ENCODE results near the gene HSD11B2. TPM values are rescaled to one million over a fixed set of nuclear protein-coding genes. Genes with fewer than 3 reads are reported as not detected.

The HSD11B2 gene
- total and polyA plus RNA-seq, 5 donors from 2014 or later = not detected

- Histone ChIP-seq H3K27me3 (ENCODE audit: control insufficient read depth, insufficient read depth, low read length) (no peaks in the 10 kb centered on the region), H3K9me3 (ENCODE audit: control insufficient read depth in 2 of 2, low read length in 2 of 2) (no peaks in the 10 kb centered on the region), H3K36me3 (ENCODE audit: control insufficient read depth, insufficient read depth, low read length) (peaks cover 7% of the 10 kb centered on the region), H3K27ac (ENCODE audit: insufficient read depth, low read length, poor library complexity, severe bottlenecking) (no peak overlapping the region), H3K4me3 (ENCODE audit: low read depth, low read length) (no peak overlapping the region), H3K4me1 (ENCODE audit: control insufficient read depth, insufficient read depth, low read length, poor library complexity, severe bottlenecking) (peaks cover 3% of the 10 kb centered on the region)
- Mint-ChIP-seq H3K27ac (peak overlapping the region in 2 of 3 donors; percentile 17 to 59), H3K9me3 (no peaks in the 10 kb centered on the region), H3K4me3 (no peak overlapping the region), H3K36me3 (no peaks in the 10 kb centered on the region), H3K27me3 (no peaks in the 10 kb centered on the region), H3K4me1 (peaks cover 0 to 40% (median 5%) of the 10 kb centered on the region in 4 donors)
- ATAC-seq (ENCODE audit: low read depth in 2 of 2) (no peak), DNase-seq (no peak)
These were observed 30.8 kb downstream of the HSD11B2 start for GRCh38 chr16:67461600-67462278.

GRCh38 chr16:67462279-67462655, 31.3 kb downstream of the HSD11B2 start:
- H3K27ac ChIP-seq (ENCODE audit: insufficient read depth, low read length, poor library complexity, severe bottlenecking) = no peak overlapping the region
- H3K27ac Mint-ChIP-seq = no peak overlapping the region
- peaks cover 0 to 39% (median 5%) of the 10 kb centered on the region in 4 donors for H3K4me1 Mint-ChIP-seq

GRCh38 chr16:67463059-67463458, 32.1 kb downstream of the HSD11B2 start:
- no peak overlapping the region for H3K27ac Mint-ChIP-seq

More at GRCh38 chr16:67462279-67462655, 31.3 kb downstream of the HSD11B2 start:
- no peak overlapping the region for H3K4me3 Mint-ChIP-seq
- no peaks in the 10 kb centered on the region for H3K36me3 Mint-ChIP-seq
- DNase-seq (no peak), ATAC-seq (ENCODE audit: low read depth in 2 of 2) (no peak)
- Histone ChIP-seq H3K4me3 (ENCODE audit: low read depth, low read length) (no peak overlapping the region), H3K4me1 (ENCODE audit: control insufficient read depth, insufficient read depth, low read length, poor library complexity, severe bottlenecking) (peaks cover 3% of the 10 kb centered on the region), H3K36me3 (ENCODE audit: control insufficient read depth, insufficient read depth, low read length) (peaks cover 7% of the 10 kb centered on the region), H3K9me3 (ENCODE audit: control insufficient read depth in 2 of 2, low read length in 2 of 2) (no peaks in the 10 kb centered on the region), H3K27me3 (ENCODE audit: control insufficient read depth, insufficient read depth, low read length) (no peaks in the 10 kb centered on the region)
- no peaks in the 10 kb centered on the region for H3K27me3 Mint-ChIP-seq
- H3K9me3 Mint-ChIP-seq = no peaks in the 10 kb centered on the region

GRCh38 chr16:67463691-67464090, 32.8 kb downstream of the HSD11B2 start:
- Histone ChIP-seq H3K27ac (ENCODE audit: insufficient read depth, low read length, poor library complexity, severe bottlenecking) (no peak overlapping the region), H3K27me3 (ENCODE audit: control insufficient read depth, insufficient read depth, low read length) (no peaks in the 10 kb centered on the region), H3K4me1 (ENCODE audit: control insufficient read depth, insufficient read depth, low read length, poor library complexity, severe bottlenecking) (peaks cover 3% of the 10 kb centered on the region), H3K36me3 (ENCODE audit: control insufficient read depth, insufficient read depth, low read length) (peaks cover 7% of the 10 kb centered on the region), H3K9me3 (ENCODE audit: control insufficient read depth in 2 of 2, low read length in 2 of 2) (no peaks in the 10 kb centered on the region), H3K4me3 (ENCODE audit: low read depth, low read length) (no peak overlapping the region)
- Mint-ChIP-seq H3K4me1 (peaks cover 0 to 50% (median 12%) of the 10 kb centered on the region in 4 donors), H3K4me3 (no peak overlapping the region), H3K36me3 (no peaks in the 10 kb centered on the region), H3K27me3 (no peaks in the 10 kb centered on the region), H3K9me3 (no peaks in the 10 kb centered on the region), H3K27ac (peak overlapping the region in 1 of 3 donors; percentile 69)
- no peak for ATAC-seq (ENCODE audit: low read depth in 2 of 2)
- DNase-seq = no peak

More at GRCh38 chr16:67463059-67463458, 32.1 kb downstream of the HSD11B2 start:
- Mint-ChIP-seq H3K4me1 (peaks cover 0 to 46% (median 9%) of the 10 kb centered on the region in 4 donors), H3K4me3 (no peak overlapping the region), H3K27me3 (no peaks in the 10 kb centered on the region), H3K9me3 (no peaks in the 10 kb centered on the region), H3K36me3 (no peaks in the 10 kb centered on the region)
- H3K4me3 ChIP-seq (ENCODE audit: low read depth, low read length) = no peak overlapping the region
- H3K4me1 ChIP-seq (ENCODE audit: control insufficient read depth, insufficient read depth, low read length, poor library complexity, severe bottlenecking) = peaks cover 3% of the 10 kb centered on the region
- peaks cover 7% of the 10 kb centered on the region for H3K36me3 ChIP-seq (ENCODE audit: control insufficient read depth, insufficient read depth, low read length)
- DNase-seq = no peak
- H3K27me3 ChIP-seq (ENCODE audit: control insufficient read depth, insufficient read depth, low read length) = no peaks in the 10 kb centered on the region
- H3K9me3 ChIP-seq (ENCODE audit: control insufficient read depth in 2 of 2, low read length in 2 of 2) = no peaks in the 10 kb centered on the region
- H3K27ac ChIP-seq (ENCODE audit: insufficient read depth, low read length, poor library complexity, severe bottlenecking) = no peak overlapping the region
- ATAC-seq (ENCODE audit: low read depth in 2 of 2) = no peak

GRCh38 chr16:67464565-67464964, 33.6 kb downstream of the HSD11B2 start:
- no peak overlapping the region for H3K27ac ChIP-seq (ENCODE audit: insufficient read depth, low read length, poor library complexity, severe bottlenecking)
- ATAC-seq (ENCODE audit: low read depth in 2 of 2) = no peak

GRCh38 chr16:67466581-67466980, 35.7 kb downstream of the HSD11B2 start:
- Mint-ChIP-seq H3K27ac (peak overlapping the region in 2 of 3 donors; percentile 59 to 72), H3K36me3 (no peaks in the 10 kb centered on the region), H3K27me3 (no peaks in the 10 kb centered on the region), H3K4me3 (no peak overlapping the region), H3K4me1 (peaks cover 6 to 46% (median 21%) of the 10 kb centered on the region in 4 donors), H3K9me3 (no peaks in the 10 kb centered on the region)
- Histone ChIP-seq H3K9me3 (ENCODE audit: control insufficient read depth in 2 of 2, low read length in 2 of 2) (no peaks in the 10 kb centered on the region), H3K27ac (ENCODE audit: insufficient read depth, low read length, poor library complexity, severe bottlenecking) (no peak overlapping the region), H3K4me1 (ENCODE audit: control insufficient read depth, insufficient read depth, low read length, poor library complexity, severe bottlenecking) (peaks cover 3% of the 10 kb centered on the region), H3K4me3 (ENCODE audit: low read depth, low read length) (no peak overlapping the region), H3K36me3 (ENCODE audit: control insufficient read depth, insufficient read depth, low read length) (peaks cover 2% of the 10 kb centered on the region), H3K27me3 (ENCODE audit: control insufficient read depth, insufficient read depth, low read length) (no peaks in the 10 kb centered on the region)
- ATAC-seq (ENCODE audit: low read depth in 2 of 2) = no peak
- DNase-seq = no peak

More at GRCh38 chr16:67464565-67464964, 33.6 kb downstream of the HSD11B2 start:
- peak overlapping the region in 1 of 3 donors; percentile 69 for H3K27ac Mint-ChIP-seq
- no peak for DNase-seq
- Histone ChIP-seq H3K36me3 (ENCODE audit: control insufficient read depth, insufficient read depth, low read length) (peaks cover 7% of the 10 kb centered on the region), H3K27me3 (ENCODE audit: control insufficient read depth, insufficient read depth, low read length) (no peaks in the 10 kb centered on the region), H3K4me1 (ENCODE audit: control insufficient read depth, insufficient read depth, low read length, poor library complexity, severe bottlenecking) (peaks cover 3% of the 10 kb centered on the region), H3K9me3 (ENCODE audit: control insufficient read depth in 2 of 2, low read length in 2 of 2) (no peaks in the 10 kb centered on the region), H3K4me3 (ENCODE audit: low read depth, low read length) (no peak overlapping the region)
- no peaks in the 10 kb centered on the region for H3K36me3 Mint-ChIP-seq
- H3K9me3 Mint-ChIP-seq = no peaks in the 10 kb centered on the region
- no peaks in the 10 kb centered on the region for H3K27me3 Mint-ChIP-seq
- peaks cover under 1 to 50% (median 12%) of the 10 kb centered on the region in 4 donors for H3K4me1 Mint-ChIP-seq
- H3K4me3 Mint-ChIP-seq = no peak overlapping the region

- no peak for ATAC-seq (ENCODE audit: low read depth in 2 of 2)
- H3K27ac ChIP-seq (ENCODE audit: insufficient read depth, low read length, poor library complexity, severe bottlenecking) = no peak overlapping the region
- Mint-ChIP-seq H3K4me3 (no peak overlapping the region), H3K4me1 (peaks cover 6 to 57% (median 30%) of the 10 kb centered on the region in 4 donors), H3K36me3 (peaks cover 5% of the 10 kb centered on the region), H3K27me3 (no peaks in the 10 kb centered on the region), H3K27ac (no peak overlapping the region), H3K9me3 (no peaks in the 10 kb centered on the region)
- H3K4me1 ChIP-seq (ENCODE audit: control insufficient read depth, insufficient read depth, low read length, poor library complexity, severe bottlenecking) = peaks cover 3% of the 10 kb centered on the region
- no peaks in the 10 kb centered on the region for H3K9me3 ChIP-seq (ENCODE audit: control insufficient read depth in 2 of 2, low read length in 2 of 2)
- no peak for DNase-seq
- no peaks in the 10 kb centered on the region for H3K36me3 ChIP-seq (ENCODE audit: control insufficient read depth, insufficient read depth, low read length)
- H3K27me3 ChIP-seq (ENCODE audit: control insufficient read depth, insufficient read depth, low read length) = no peaks in the 10 kb centered on the region
- H3K4me3 ChIP-seq (ENCODE audit: low read depth, low read length) = no peak overlapping the region
These were observed 37.8 kb downstream of the HSD11B2 start for GRCh38 chr16:67468731-67469130.

GRCh38 chr16:67470359-67470758, 39.4 kb downstream of the HSD11B2 start:
- no peak for ATAC-seq (ENCODE audit: low read depth in 2 of 2)
- Histone ChIP-seq H3K9me3 (ENCODE audit: control insufficient read depth in 2 of 2, low read length in 2 of 2) (no peaks in the 10 kb centered on the region), H3K4me3 (ENCODE audit: low read depth, low read length) (no peak overlapping the region), H3K4me1 (ENCODE audit: control insufficient read depth, insufficient read depth, low read length, poor library complexity, severe bottlenecking) (peaks cover 3% of the 10 kb centered on the region), H3K27me3 (ENCODE audit: control insufficient read depth, insufficient read depth, low read length) (no peaks in the 10 kb centered on the region), H3K27ac (ENCODE audit: insufficient read depth, low read length, poor library complexity, severe bottlenecking) (no peak overlapping the region), H3K36me3 (ENCODE audit: control insufficient read depth, insufficient read depth, low read length) (peaks cover 8% of the 10 kb centered on the region)
- H3K27me3 Mint-ChIP-seq = no peaks in the 10 kb centered on the region
- H3K36me3 Mint-ChIP-seq = peaks cover 12% of the 10 kb centered on the region
- peaks cover 6 to 67% (median 38%) of the 10 kb centered on the region in 4 donors for H3K4me1 Mint-ChIP-seq
- no peaks in the 10 kb centered on the region for H3K9me3 Mint-ChIP-seq
- no peak overlapping the region for H3K4me3 Mint-ChIP-seq
- peak overlapping the region in 1 of 3 donors; percentile 2 for H3K27ac Mint-ChIP-seq
- DNase-seq = no peak
